Stimulated activated CD4-positive, alpha-beta T cell treated with anti-CD3 and anti-CD28 coated beads, Interleukin-15, amount 100 ng/mL, for 24 hours (primary cell): Measurements from ENCODE around the gene PCDHGB3.

Source experiments
- DNase-seq: peaks from one replicate; pipeline ENCODE4 v3.0.0-alpha.2; 2020

Gene PCDHGB3

DNA sequence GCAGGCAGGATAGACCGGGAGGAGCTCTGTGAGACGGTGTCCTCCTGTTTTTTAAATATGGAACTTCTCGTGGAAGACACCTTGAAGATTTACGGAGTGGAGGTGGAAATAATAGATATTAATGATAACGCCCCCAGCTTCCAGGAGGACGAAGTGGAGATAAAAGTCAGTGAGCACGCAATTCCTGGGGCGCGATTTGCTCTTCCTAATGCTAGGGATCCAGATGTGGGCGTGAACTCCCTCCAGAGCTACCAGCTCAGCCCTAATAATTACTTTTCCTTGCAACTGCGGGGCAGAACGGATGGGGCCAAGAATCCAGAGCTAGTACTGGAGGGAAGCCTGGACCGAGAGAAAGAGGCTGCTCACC, 51.4 kb downstream of the PCDHGB3 start:
- no peak for DNase-seq
